Esophagus muscularis mucosa (tissue), 4 donors: ENCODE measurements around the gene PCDH10.

Experiments
- CTCF ChIP-seq, 3 experiments: fragments of 200-600 bp in 2 of 3; fragments of 450-650 bp in 1 of 3; sonication (generic) in 2 of 3; IDR thresholded peaks; one replicate each; pipeline ENCODE4 v1.5.1; 2017 to 2019; ENCODE audit warnings: antibody characterized with exemption in 3 of 3, mild to moderate bottlenecking in 2 of 3, moderate library complexity in 1 of 3
- EP300 ChIP-seq: sonication (generic); formaldehyde crosslinking; IDR thresholded peaks from one replicate; pipeline ENCODE4 v1.6.1; 2017; ENCODE audit warnings: antibody characterized with exemption
- POLR2A ChIP-seq: fragments of 450-650 bp; IDR thresholded peaks from one replicate; pipeline ENCODE4 v1.6.1; 2017; ENCODE audit warnings: antibody characterized with exemption, moderate library complexity, mild to moderate bottlenecking, low read depth
- POLR2AphosphoS5 ChIP-seq, 2 donors: sonication (generic); formaldehyde crosslinking; IDR thresholded peaks; one replicate each; pipeline ENCODE4 v1.6.1; 2017; ENCODE audit warnings: antibody characterized with exemption in 2 of 2

GRCh38 chr4:133156556-133156955, 7.5 kb downstream of the PCDH10 start:
- TF ChIP-seq CTCF (IDR thresholded peaks at IDR 0.05) = no peak
- TF ChIP-seq POLR2A = no peak
- TF ChIP-seq POLR2AphosphoS5 (IDR thresholded peaks at IDR 0.05) = no peak
- no peak for TF ChIP-seq EP300
